ENCODE measurements around the gene TOM1L2. TPM values are rescaled to one million over a fixed set of nuclear protein-coding genes. Genes with fewer than 3 reads are reported as not detected.
A peak's percentile ranks its signal among the peaks of the same experiment; 100 is the strongest.

TOM1L2 gene
- total and polyA plus RNA-seq, 2 donors (not counting 1 experiment from before 2014, with no cell fraction given) = 33.9 to 35.9 TPM

- H3K9ac ChIP-seq (ENCODE audit: insufficient read depth, low read length) = peak overlapping the region; percentile 95
- H3K27me3 ChIP-seq (ENCODE audit: control insufficient read depth, insufficient read depth, low read length) = no peaks in the 10 kb centered on the region
- H3K79me2 ChIP-seq (ENCODE audit: control insufficient read depth, insufficient read depth, low read length) = peaks cover 50% of the 10 kb centered on the region
- H3K4me1 ChIP-seq (ENCODE audit: control insufficient read depth, extremely low read depth, insufficient read depth, low read length) = peaks cover 42% of the 10 kb centered on the region
- H3K4me3 ChIP-seq (replicated peaks in 1 of 4; ENCODE audit: control extremely low read depth in 1 of 4, insufficient read depth in 1 of 4, low read depth in 3 of 4, low read length in 4 of 4) = peak overlapping the region; percentile 69 to 83 (median 79)
- DNase-seq (ENCODE audit: low read depth in 2 of 2) = no peak
- no peak for TF ChIP-seq CTCF (conservative IDR thresholded peaks at IDR 0.05 in 1 of 2, IDR thresholded peaks at IDR 0.05 in 1 of 2; ENCODE audit: low read depth in 1 of 2, low read length in 2 of 2)
- TF ChIP-seq EZH2 (IDR thresholded peaks at IDR 0.05; ENCODE audit: low read length, missing control alignments) = no peak
- H3K27ac ChIP-seq (ENCODE audit: insufficient read depth, low read length) = peak overlapping the region; percentile 96
- H3K9me3 ChIP-seq (ENCODE audit: control insufficient read depth, insufficient read depth, low read depth, low read length) = no peaks in the 10 kb centered on the region
- no peaks in the 10 kb centered on the region for H4K20me1 ChIP-seq (ENCODE audit: control insufficient read depth, extremely low read depth, insufficient read depth, low read length)
- H3K36me3 ChIP-seq (ENCODE audit: control insufficient read depth, insufficient read depth, low read length) = peaks cover 1% of the 10 kb centered on the region
- H3K4me2 ChIP-seq (ENCODE audit: extremely low read depth, insufficient read depth, low read length) = peak overlapping the region; percentile 99
- no peak overlapping the region for H2AFZ ChIP-seq (ENCODE audit: low read length)
Measured at GRCh38 chr17:17835415-17836249, 136.6 kb downstream of the TOM1L2 start.

GRCh38 chr17:17834974-17835373 lies 137.2 kb downstream of the TOM1L2 start:
- Histone ChIP-seq H3K9me3 (ENCODE audit: control insufficient read depth, insufficient read depth, low read depth, low read length) (no peaks in the 10 kb centered on the region), H3K79me2 (ENCODE audit: control insufficient read depth, insufficient read depth, low read length) (peaks cover 55% of the 10 kb centered on the region)
- no peak for DNase-seq (ENCODE audit: low read depth in 2 of 2)

More at GRCh38 chr17:17834974-17835373, 137.2 kb downstream of the TOM1L2 start:
- TF ChIP-seq CTCF (conservative IDR thresholded peaks at IDR 0.05 in 1 of 2, IDR thresholded peaks at IDR 0.05 in 1 of 2; ENCODE audit: low read depth in 1 of 2, low read length in 2 of 2) (no peak), EZH2 (IDR thresholded peaks at IDR 0.05; ENCODE audit: low read length, missing control alignments) (no peak)
- Histone ChIP-seq H3K27me3 (ENCODE audit: control insufficient read depth, insufficient read depth, low read length) (no peaks in the 10 kb centered on the region), H3K4me3 (replicated peaks in 1 of 4; ENCODE audit: control extremely low read depth in 1 of 4, insufficient read depth in 1 of 4, low read depth in 3 of 4, low read length in 4 of 4) (peak overlapping the region in 3 of 4 experiments; percentile 11 to 83 (median 82)), H3K4me2 (ENCODE audit: extremely low read depth, insufficient read depth, low read length) (peak overlapping the region; percentile 99), H3K36me3 (ENCODE audit: control insufficient read depth, insufficient read depth, low read length) (peaks cover 1% of the 10 kb centered on the region), H3K4me1 (ENCODE audit: control insufficient read depth, extremely low read depth, insufficient read depth, low read length) (peaks cover 39% of the 10 kb centered on the region), H2AFZ (ENCODE audit: low read length) (no peak overlapping the region), H3K27ac (ENCODE audit: insufficient read depth, low read length) (no peak overlapping the region), H4K20me1 (ENCODE audit: control insufficient read depth, extremely low read depth, insufficient read depth, low read length) (no peaks in the 10 kb centered on the region), H3K9ac (ENCODE audit: insufficient read depth, low read length) (no peak overlapping the region)

All from fibroblast of lung (primary cell).